Endothelial cell of umbilical vein (primary cell): ENCODE data around the gene OR10W1. TPM values are rescaled to one million over a fixed set of nuclear protein-coding genes. Genes with fewer than 3 reads are reported as not detected.

Experiments used
- BruUV-seq: library from RNA; stranded (reverse); fragments of 400-500 nt; replicated peaks from 2 replicates; lab custom pipeline; 2021; lab: Mats Ljungman, UMichigan
- CTCF ChIA-PET: fragments of 300-600, 350-600 bp; sonication (Branson Sonifier 250); formaldehyde crosslinking; loops from one replicate; lab custom pipeline; 2021; ENCODE audit warnings: antibody characterized with exemption, inconsistent platforms; lab: Charles Lee
- POLR2A ChIA-PET: fragments of 300-600, 350-600 bp; sonication (Branson Sonifier 250); formaldehyde crosslinking; loops from one replicate; lab custom pipeline; 2021; ENCODE audit warnings: antibody characterized with exemption, inconsistent platforms; lab: Charles Lee
- DNase-seq: peaks from one replicate; pipeline ENCODE4 v3.0.0-alpha.2; 2011; ENCODE audit warnings: low read depth, low spot score
- FAIRE-seq: peaks from 2 replicates; lab custom pipeline; 2011; peaks lifted over from hg19 to GRCh38; lab: Jason Lieb, UNC
- H2AFZ ChIP-seq: 2 replicates; pipeline ENCODE4 v1.6.0; 2012; ENCODE audit warnings: low read depth, low read length, control low read depth, inconsistent platforms
- H3K27ac ChIP-seq: 2 replicates; pipeline ENCODE4 v1.5.1; 2011; ENCODE audit warnings: low read depth, mild to moderate bottlenecking, control low read depth, low read length, moderate library complexity; ENCODE audit not compliant: insufficient read depth
- H3K27me3 ChIP-seq, 2 experiments: 2 replicates each; pipeline versions ENCODE4 v1.6.0 to v1.6.1; 2011; ENCODE audit warnings: low read length in 2 of 2, mixed read lengths in 1 of 2; ENCODE audit not compliant: control insufficient read depth in 2 of 2, insufficient read depth in 2 of 2
- H3K36me3 ChIP-seq, 2 experiments: 2 replicates in 1 of 2; 3 replicates in 1 of 2; pipeline ENCODE4 v1.5.1; 2011; ENCODE audit warnings: low read length in 2 of 2, mild to moderate bottlenecking in 1 of 2, moderate library complexity in 1 of 2; ENCODE audit not compliant: control insufficient read depth in 2 of 2, insufficient read depth in 2 of 2; ENCODE audit errors: extremely low read depth in 1 of 2
- H3K4me1 ChIP-seq: 3 replicates; pipeline ENCODE4 v1.5.1; 2011; ENCODE audit warnings: mild to moderate bottlenecking, low read length; ENCODE audit not compliant: control insufficient read depth, insufficient read depth; ENCODE audit errors: extremely low read depth
- H3K4me2 ChIP-seq: 2 replicates; pipeline ENCODE4 v1.6.1; 2011; ENCODE audit warnings: low read length, control low read depth, mixed read lengths; ENCODE audit not compliant: insufficient read depth
- H3K4me3 ChIP-seq, 3 experiments: fragments of 200-600 bp in 1 of 3; sonication (generic), shearing (Covaris generic) in 1 of 3; replicated peaks in 1 of 3; 2 replicates each; pipeline ENCODE4 v1.5.1; 2011 to 2016; ENCODE audit warnings: control low read depth in 3 of 3, low read length in 3 of 3, mild to moderate bottlenecking in 2 of 3, inconsistent platforms in 1 of 3, low read depth in 1 of 3, moderate library complexity in 1 of 3; ENCODE audit not compliant: insufficient read depth in 1 of 3
- H3K79me2 ChIP-seq: 2 replicates; pipeline ENCODE4 v1.6.0; 2012; ENCODE audit warnings: low read length, inconsistent platforms; ENCODE audit not compliant: control insufficient read depth, insufficient read depth
- H3K9ac ChIP-seq: replicated peaks from 2 replicates; pipeline ENCODE3; 2011; ENCODE audit warnings: low read length, control low read depth; ENCODE audit not compliant: insufficient read depth; ENCODE audit errors: extremely low read depth
- H3K9me1 ChIP-seq: replicated peaks from 3 replicates; pipeline ENCODE4 v1.6.0; 2011; ENCODE audit warnings: mild to moderate bottlenecking, low read length; ENCODE audit not compliant: control insufficient read depth, insufficient read depth; ENCODE audit errors: extremely low read depth
- H3K9me3 ChIP-seq: replicated peaks from 2 replicates; pipeline ENCODE4 v1.5.1; 2012; ENCODE audit warnings: low read length, inconsistent platforms; ENCODE audit not compliant: control insufficient read depth, insufficient read depth
- H4K20me1 ChIP-seq: replicated peaks from 2 replicates; pipeline ENCODE3; 2011; ENCODE audit warnings: mild to moderate bottlenecking, low read length; ENCODE audit not compliant: control insufficient read depth, insufficient read depth; ENCODE audit errors: extremely low read depth
- CTCF ChIP-seq, 2 donors: IDR thresholded peaks; 1 replicate in 1 of 2; 2 replicates in 1 of 2; pipeline ENCODE4 v1.5.1; 2011; ENCODE audit warnings: low read length in 2 of 2, mild to moderate bottlenecking in 2 of 2, moderate library complexity in 2 of 2, control low read depth in 1 of 2, inconsistent platforms in 1 of 2, low read depth in 1 of 2; ENCODE audit not compliant: insufficient read depth in 1 of 2; ENCODE audit errors: extremely low read depth in 1 of 2
- EZH2 ChIP-seq: IDR thresholded peaks from 2 replicates; pipeline ENCODE4 v1.6.1; 2012; ENCODE audit warnings: borderline replicate concordance, low read depth, mild to moderate bottlenecking, moderate library complexity, low read length, inconsistent platforms; ENCODE audit not compliant: severe bottlenecking
- FOS ChIP-seq: IDR thresholded peaks from 2 replicates; pipeline ENCODE4 v1.6.1; 2011; ENCODE audit warnings: mild to moderate bottlenecking, low read length, moderate library complexity, borderline replicate concordance; ENCODE audit not compliant: insufficient read depth
- GATA2 ChIP-seq: IDR thresholded peaks from 2 replicates; pipeline ENCODE4 v1.7.0; 2011; ENCODE audit warnings: low read depth, mild to moderate bottlenecking, moderate library complexity, mixed read lengths, low read length; ENCODE audit not compliant: insufficient read length, insufficient read depth
- JUN ChIP-seq: IDR thresholded peaks from 2 replicates; pipeline ENCODE4 v1.6.1; 2011; ENCODE audit warnings: borderline replicate concordance, low read depth; ENCODE audit not compliant: insufficient read length, insufficient read depth
- MAX ChIP-seq: IDR thresholded peaks from 2 replicates; pipeline ENCODE4 v1.6.1; 2011; ENCODE audit not compliant: insufficient read depth, insufficient read length
- MYC ChIP-seq: IDR thresholded peaks from one replicate; pipeline ENCODE4 v1.6.1; 2011; ENCODE audit warnings: mild to moderate bottlenecking, low read depth, low read length
- POLR2A ChIP-seq: IDR thresholded peaks from 2 replicates; pipeline ENCODE4 v1.6.1; 2012; ENCODE audit warnings: low read depth, mild to moderate bottlenecking, control low read depth, low read length
- POLR2AphosphoS5 ChIP-seq: IDR thresholded peaks from 2 replicates; pipeline ENCODE4 v1.6.1; 2012; ENCODE audit warnings: low read depth, mild to moderate bottlenecking, control low read depth, low read length, moderate library complexity; ENCODE audit not compliant: insufficient read depth
- dilution Hi-C: fragments of 300-500 bp; cut with MboI; formaldehyde crosslinking; loops from one replicate; pipeline ENCODE4 v1.15.0; 2019; ENCODE audit warnings: low sequenced_read_pairs; ENCODE audit not compliant: extremely low pct_ligation_motif_present
- intact Hi-C: fragments of 100-400 bp; cut with micrococcal nuclease; formaldehyde crosslinking; loops from one replicate; pipeline ENCODE4 v1.10.0; 2022
- polyA plus RNA-seq, 4 experiments: library from polyadenylated mRNA; depleted of rRNA in 3 of 4; stranded (reverse) in 3 of 4; unstranded in 1 of 4; fragments of >200 nt; gene quantifications; 2 replicates each; pipeline versions ENCODE4 v1.2.1 to v1.2.3, GENCODE V29; 2011 to 2012; ENCODE audit warnings: missing spikeins in 1 of 4
- total RNA-seq: library from RNA; stranded (reverse); gene quantifications from 2 replicates; pipeline ENCODE4 v1.2.3, GENCODE V29; 2021

The OR10W1 gene
- total and polyA plus RNA-seq, 2 donors (not counting 3 experiments of a cell fraction or from before 2014, with no cell fraction given) = not detected

GRCh38 chr11:58276151-58276550 lies 8.1 kb upstream of the OR10W1 start:
- Histone ChIP-seq H4K20me1 (no peaks in the 10 kb centered on the region), H3K9ac (no peak overlapping the region), H3K4me1 (no peaks in the 10 kb centered on the region), H3K27me3 (no peaks in the 10 kb centered on the region), H3K9me3 (no peaks in the 10 kb centered on the region), H3K4me2 (no peak overlapping the region), H3K9me1 (no peaks in the 10 kb centered on the region), H3K79me2 (no peaks in the 10 kb centered on the region), H3K27ac (no peak overlapping the region), H3K4me3 (no peak overlapping the region), H3K36me3 (no peaks in the 10 kb centered on the region), H2AFZ (no peak overlapping the region)
- ChIA-PET CTCF (no interaction called here), POLR2A (no interaction called here)
- TF ChIP-seq MYC = no peak
- TF ChIP-seq MAX = no peak
- TF ChIP-seq GATA2 = no peak
- no peak for TF ChIP-seq EZH2
- TF ChIP-seq POLR2A = no peak
- no peak for TF ChIP-seq CTCF (IDR thresholded peaks at IDR 0.05; ENCODE audit: extremely low read depth in 1 of 2, insufficient read depth in 1 of 2, low read depth in 1 of 2, low read length in 2 of 2)
- TF ChIP-seq FOS = no peak
- no peak for TF ChIP-seq POLR2AphosphoS5
- TF ChIP-seq JUN = no peak
- dilution Hi-C loops (no loop called here), intact Hi-C loops (no loop called here)
- BruUV-seq = no TSS peak
- no peak for DNase-seq
- no peak for FAIRE-seq
